Activated CD4-positive, CD25-positive, alpha-beta regulatory T cell treated with anti-CD3 and anti-CD28 coated beads, Interleukin-2, amount 50 U/mL, for 72 hours (primary cell): ENCODE measurements around the gene ETV3L.
A peak's percentile ranks its signal among the peaks of the same experiment; 100 is the strongest.
"Not testable (repeated sequence)": the region's sequence is repeated elsewhere in the genome, so short reads cannot be mapped to it uniquely, and the experiment has no call there.

ENCODE experiments used
- DNase-seq: peaks from one replicate; pipeline ENCODE4 v3.0.0; 2021

ETV3L gene

DNA sequence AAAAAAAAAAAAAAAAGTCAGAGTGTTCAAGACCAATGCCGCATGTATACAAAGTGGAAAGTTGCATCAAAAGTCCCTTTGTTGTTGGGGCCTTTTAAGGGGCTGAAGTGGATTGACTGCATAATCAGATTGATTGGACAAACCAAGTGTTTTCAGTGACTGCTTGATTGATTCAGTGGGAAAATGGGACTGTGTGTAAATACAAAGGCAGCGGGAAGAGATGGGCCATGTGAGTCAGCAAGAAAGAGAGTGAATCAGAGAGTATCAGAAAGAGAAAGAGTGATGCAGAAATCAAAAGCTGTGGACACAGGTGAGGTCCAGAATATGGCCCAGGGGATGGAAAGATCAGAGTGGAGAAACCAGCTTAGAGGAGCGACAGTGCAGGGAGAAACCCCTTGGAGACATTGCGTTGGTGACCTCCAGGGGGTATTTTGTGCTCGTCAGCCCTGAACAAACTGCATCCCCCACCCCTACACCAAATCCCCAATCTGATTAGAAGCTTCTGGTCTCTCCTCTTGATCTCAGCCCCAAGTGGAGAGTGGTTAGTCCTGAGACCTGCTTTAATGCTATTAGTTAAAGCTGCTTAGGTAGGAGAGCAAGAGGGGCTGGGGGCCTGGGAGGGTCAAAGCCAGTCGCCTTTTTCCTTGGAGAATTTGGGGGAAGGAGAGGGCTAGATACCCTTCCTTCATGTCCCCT is 5.1 kb upstream of the ETV3L start:
- no peak for DNase-seq

DNA sequence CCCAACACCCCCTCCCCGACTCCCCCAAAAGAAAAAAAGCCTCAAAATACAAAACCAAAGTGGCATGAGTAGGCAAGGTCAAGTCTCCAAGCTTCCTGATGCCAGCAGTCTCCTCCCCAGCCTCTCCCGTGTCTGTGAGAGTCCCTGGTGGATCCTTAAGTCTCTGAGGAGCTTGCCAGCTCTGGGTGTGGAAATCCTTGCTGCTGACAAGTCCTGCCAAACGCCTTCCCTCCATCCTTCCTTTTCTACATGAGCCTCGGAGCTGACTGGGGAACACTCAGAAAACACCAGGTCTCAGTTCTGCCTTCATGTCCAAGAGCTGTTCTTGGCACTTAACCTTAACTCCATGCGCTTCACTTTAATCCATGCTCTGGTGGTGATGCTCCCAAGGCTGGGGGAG is 3.7 kb upstream of the ETV3L start:
- DNase-seq, result no peak

DNA sequence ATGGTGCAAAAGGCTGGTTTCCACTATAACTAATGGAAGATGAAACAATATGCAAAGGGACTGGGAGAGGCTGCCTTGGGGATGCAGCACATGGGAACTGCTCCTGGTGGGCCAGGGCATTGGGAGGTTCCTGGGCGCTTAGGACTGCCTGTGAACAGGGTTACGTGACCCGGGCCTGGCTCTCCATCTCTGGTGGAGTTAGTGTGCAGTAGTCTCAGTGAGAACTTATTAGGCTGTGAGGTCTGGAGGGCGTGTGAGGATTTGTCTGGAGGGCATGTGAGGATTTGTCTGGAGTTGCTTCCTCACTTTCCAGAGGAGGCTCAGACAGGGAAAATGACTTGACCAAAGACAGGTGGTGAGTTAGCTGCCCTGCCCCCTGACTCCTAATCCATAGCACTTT is 1.5 kb upstream of the ETV3L start:
- DNase-seq, result no peak

DNA sequence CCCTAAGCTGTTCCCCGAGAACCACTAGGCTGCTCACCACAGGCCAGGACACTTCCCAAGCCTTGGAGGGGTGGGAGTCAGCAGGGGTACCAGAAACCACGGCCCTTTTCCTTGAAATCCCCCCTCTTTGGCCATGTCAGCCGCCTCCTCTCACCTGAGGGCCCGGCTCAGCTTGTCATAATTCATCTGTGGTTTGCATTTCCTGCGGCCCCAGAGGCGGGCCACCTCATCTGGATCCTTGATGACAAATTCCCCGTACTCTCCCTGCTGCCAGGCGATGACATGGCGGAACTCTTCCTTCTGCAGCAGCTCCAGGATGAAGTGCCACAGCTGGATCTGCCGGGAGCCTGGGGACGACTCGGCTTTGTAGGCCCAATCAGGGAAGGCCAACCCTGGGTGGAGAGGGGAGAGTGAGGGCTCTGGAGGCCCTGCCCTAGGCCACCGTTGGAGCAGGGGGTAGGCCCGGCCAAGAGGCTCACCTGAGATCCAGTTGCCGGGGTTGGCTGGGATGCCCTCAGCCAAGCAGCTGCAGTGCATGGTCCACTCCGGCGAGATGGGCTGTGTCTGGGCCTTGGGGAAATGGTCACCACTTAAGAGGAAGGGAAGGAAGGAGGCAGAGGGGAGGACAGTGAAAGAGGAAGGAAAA is 498 bp downstream of the ETV3L start:
- DNase-seq, result not testable (repeated sequence)

DNA sequence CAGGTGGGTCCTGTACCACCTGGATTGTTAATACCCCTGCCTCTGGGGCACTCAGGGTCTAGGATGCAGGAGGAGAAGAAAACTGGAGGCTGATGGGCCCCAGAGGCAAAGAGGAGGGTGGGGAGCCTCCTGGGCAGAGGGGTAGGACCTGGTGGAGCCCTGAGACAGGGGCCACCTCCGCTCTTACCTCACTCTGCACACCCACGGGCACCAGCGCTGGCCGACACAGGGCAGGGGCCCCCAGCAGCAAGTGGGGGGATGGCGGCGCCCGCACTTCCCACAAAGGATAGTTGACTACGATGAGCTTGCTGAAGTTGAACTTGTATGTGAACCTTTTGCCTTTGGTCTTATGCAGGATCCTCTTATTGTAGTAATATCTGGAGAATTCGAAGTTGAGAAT is 1.1 kb downstream of the ETV3L start:
- DNase-seq, result no peak

DNA sequence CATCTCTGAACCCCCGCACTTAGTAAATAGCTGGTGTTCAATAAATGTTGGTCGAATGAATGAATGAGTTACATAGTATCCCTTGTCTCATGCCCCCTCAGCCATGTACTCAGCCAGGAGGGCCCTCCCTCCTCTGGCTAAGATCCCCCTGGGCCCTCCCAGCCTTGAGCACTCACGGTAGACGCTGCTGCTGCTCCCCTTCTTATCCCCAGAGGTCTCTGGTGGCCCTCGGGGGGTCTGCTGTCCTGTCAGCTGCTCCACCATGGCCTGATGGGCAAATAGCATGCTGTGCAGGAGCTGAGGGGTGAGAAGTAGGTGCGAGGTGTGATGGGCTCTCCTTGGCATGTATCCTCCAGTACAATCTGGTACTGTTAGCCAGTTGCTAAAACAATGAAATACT is 1.9 kb downstream of the ETV3L start:
- DNase-seq, result no peak

DNA sequence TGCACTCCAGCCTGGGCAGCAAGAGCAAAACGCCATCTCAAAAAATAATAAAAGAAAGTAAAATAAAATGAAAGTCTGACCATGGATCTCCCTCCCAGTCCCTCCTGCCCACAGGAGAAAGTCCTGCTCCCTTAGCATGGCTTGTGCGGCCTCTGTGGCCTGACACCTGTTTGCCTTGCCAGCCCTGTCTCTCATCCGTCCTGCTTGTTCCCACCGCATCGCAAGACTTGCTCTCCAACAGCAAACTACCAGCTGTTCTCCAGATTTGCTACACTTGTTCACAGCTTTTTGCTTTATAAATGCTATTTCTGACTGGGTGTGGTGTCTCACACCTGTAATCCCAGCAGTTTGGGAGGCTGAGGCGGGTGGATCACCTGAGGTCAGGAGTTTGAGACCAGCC is 2.7 kb downstream of the ETV3L start:
- no peak for DNase-seq

DNA sequence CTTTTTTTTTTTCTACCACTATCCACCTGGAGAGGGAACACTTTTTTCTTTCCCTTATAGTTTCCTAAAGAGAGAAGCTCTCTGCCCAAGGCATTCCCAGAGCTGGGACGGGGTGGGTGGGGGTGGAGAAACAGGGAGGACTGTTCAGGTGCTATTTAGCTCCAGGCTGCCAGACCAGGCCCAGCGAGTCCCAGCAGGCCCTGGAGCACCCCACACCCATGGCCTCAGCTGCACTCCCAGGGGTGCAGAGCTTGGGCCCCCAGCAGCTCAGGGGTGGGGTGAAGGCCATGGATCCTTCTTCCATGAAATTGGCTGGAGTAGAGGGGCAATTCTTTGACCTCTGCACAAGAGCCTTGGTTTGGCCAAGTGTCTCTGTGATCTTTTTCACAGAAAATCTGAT is 4.1 kb downstream of the ETV3L start:
- no peak for DNase-seq

DNA sequence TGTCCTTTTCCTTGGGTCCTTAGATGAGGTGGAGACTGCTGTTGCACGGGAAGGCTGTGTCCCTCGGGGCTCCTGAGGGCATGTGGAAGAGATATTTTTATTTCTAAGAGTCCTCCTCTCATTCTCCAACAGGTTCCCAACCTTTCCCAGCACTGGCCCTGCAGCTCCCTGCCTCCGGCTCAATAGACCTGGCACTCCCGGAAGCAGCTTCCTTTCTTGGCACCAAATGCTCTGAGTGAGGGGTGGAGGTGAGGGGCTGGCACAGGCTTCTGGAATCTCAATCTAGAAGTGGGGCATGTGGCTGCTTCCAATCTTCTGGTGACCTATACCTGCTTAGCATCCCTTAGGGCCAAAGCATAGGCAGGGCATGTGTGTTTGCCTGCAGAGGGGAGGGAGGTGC is 4.5 kb downstream of the ETV3L start:
- DNase-seq, result no peak

DNA sequence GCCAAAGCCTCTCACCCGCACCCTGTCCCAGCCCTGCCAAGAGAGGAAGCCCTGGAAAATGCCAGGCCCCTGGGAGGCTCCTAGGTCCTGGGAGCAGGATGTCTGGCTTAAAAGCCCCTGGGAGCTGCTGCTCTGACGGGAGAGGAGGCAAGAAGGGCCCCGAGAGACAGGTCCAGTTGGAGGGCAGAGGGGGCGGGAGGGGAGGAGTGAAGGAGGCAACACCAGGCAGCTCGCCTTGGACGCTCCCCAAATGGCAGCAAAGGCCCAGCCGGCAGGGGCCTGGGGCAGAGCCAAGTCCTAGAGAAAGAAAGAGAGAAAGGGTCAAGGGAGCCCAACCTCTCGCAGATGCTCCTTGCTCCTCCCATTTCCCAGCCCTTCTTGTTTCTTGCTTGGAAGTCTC is 6.8 kb downstream of the ETV3L start:
- DNase-seq, result no peak

DNA sequence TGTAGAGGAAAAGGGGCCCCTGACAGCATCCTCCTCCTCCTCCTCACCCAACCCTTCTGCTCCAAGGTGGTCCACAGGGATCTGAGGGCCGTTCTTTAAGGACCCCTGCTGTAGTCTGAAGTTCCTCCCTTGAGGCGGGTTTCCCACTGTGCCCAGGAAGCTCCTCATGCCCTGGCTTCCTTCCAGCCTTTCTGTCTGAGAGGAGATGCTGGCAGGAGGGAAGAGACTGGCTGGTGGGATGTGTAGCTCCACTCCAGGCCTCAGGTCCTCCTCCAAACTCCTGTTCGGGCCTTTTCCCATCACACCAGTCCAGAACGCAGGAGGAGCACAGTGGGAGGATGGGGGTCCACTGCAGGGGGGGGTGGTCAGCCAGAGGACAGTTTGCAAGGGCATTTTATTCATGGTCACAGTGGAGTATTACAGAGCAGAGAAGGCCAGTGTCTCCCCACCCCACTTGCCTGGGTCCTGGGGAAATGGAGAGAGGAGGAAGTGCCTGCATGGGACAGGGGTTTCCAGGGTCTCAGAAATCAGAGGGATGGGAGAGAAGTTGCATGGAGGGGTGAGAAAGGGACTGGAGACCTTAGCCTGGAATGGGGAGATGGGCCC is 7.8 kb downstream of the ETV3L start:
- DNase-seq, result no peak

DNA sequence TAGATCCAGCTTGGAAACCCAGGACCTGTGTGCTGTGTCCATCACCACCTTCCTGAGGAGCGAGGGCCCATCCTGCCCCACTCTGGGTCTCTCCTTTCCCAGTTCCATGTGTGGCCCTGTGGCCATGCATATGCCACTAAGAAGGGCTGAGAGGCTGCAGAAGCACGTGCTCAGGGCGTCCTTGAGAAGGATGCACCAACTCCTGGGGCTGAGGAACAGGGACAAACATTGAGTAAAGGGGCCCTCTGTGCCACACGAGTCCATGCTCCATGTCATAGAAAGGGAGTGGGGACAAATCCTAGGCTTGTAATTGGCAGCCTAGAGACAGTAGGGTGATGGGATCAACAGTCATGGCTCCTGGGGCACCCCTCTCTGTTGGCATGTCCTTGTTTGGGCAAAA is 8.4 kb downstream of the ETV3L start:
- DNase-seq, result no peak

DNA sequence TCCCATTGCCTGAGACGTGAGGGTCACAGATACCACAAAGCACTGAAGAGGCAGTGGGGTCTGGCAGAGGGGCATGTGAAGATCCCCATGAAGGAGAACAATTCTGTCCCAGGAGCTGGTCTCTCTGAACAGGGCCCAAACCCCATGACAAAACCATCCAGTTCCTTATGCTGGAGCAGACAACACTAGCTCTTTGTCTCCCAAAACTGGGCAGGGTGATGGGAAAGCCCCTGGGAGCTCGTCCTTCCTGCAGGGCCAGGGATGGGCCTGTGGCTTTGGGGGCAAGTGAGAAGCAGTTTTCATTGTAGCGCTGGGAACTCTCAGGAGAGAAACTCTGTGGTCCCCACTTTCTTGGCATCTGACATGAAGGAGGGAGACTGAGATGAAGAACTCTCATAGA is 8.8 kb downstream of the ETV3L start:
- DNase-seq, result no peak

DNA sequence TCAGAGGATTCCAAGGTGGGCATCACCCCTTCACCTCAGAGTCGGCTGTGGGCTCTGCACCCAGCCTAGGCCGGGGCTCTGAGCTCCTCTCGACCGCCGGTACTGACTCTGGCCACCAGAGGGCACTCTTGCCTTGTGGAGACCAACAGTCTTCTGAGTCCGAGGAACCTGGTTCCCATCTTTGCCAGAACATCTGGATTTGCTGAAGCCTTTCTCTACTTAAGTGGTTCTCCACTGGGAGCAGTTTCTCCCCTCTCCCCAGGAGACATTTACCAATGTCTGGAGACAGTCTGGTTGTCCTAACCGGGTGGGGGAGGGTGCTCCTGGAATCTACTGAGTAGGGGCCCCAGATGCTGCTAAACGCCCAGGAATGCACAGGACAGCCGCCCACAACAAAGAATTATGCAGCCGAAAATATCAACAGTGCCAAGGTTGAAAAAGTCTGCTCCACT is 9.4 kb downstream of the ETV3L start:
- peak; percentile 90 for DNase-seq

DNA sequence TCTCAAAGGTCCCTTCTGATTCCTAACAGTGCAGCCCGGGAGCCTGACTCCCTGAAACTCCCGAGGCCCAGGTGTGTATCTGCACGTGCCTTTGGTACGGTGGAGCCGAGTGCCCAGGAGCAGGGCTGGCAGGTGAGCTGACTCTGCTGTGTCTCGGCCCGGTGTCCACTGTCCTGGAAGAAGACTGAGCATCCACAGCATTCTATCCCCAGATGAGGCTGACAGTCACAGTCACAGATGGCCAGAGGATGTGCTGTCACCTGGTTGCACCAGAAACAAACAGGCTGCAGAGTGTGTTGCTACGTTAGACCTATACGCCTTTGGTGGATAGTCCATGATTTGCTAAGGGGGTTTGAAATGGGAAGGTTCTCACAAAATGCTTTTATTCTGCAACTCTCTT is 9.8 kb downstream of the ETV3L start:
- no peak for DNase-seq

DNA sequence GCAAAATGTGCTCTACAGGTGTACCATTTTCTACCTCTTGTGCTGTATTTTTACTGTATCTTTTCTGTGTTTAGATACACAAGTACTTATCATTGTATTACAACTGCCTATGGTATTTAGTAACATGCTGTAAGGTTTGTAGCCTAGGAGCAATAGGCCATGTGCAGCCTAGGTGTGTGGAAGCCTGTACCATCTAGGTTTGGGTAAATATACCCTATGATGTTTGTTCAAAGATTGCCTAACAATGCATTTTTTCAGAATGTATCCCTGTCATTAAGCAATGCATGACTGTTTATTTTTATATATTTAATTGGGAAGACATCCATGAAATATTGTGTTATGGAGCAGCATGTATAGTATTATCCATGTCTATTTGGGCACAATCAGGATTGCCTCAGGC is 11.0 kb downstream of the ETV3L start:
- no peak for DNase-seq

DNA sequence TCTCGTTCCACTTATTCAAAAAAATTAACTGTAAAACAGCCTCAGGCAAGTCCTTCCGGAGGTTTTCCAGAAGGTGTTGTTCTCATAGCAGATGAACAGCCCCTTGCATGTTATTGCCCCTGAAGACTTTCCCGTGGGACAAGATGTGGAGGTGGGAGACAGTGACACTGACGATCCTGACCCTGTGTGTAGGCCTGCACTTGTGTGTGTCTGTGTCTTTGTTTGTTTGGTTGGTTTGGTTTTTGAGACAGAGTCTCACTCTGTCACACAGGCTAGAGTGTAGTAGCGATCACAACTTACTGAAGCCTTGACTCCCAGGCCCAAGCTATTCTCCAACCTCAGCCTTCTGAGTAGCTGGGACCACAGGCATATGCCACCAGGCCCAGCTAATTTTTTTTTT is 12.6 kb downstream of the ETV3L start:
- no peak for DNase-seq

DNA sequence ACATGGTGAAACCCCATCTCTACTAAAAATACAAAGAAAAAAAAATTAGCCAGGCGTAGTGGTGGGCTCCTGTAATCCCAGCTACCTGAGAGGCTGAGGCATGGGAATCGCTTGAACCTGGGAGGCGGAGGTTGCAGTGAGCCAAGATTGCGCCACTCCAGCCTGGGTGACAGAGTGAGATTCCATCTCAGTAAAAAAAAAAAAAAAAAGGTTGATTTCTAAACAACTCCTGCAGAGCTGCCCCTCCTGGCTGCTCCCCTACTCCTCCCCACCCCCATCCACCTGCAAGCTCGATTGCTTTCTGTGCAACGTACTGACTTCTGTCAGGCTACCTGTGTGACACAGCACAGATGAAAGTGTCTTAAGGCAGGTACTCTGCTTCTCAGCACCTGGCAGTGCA is 13.3 kb downstream of the ETV3L start:
- no peak for DNase-seq

DNA sequence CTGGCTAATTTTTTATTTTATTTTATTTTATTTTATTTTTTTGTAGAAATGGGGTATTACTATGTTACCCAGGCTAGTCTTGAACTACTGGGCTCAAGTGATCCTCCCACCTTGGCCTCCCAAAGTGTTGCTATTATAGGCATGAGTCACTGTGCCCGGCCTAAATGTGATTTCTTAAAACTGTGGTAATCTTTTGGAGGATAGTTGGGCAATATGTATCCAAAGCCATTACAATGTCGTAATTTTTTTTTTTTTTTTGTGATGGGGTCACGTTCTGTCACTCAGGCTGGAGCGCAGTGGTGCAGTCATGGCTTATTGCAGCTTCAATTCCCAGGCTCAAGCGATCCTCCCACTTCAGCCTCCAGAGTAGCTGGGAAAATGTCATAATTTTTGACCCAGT is 14.2 kb downstream of the ETV3L start:
- DNase-seq, result no peak

DNA sequence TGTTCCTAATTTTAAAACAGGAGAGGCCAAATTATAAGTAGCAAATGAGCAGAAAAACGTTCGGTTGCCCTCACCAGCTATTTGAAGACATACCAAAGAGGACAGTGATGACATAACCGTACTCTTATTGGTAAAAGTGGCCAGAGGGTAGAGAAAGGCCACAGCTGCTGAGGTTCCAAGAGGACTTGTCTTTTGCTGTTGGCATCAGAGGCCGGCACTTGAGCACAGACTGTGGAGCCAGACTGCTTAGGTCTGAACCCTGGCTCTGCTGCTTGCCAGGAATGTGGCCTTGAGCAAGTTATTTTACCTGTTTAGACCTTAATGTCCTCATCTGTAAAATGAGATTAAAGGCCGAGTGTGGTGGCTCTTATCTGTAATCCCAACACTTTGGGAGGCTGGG is 14.9 kb downstream of the ETV3L start:
- no peak for DNase-seq

DNA sequence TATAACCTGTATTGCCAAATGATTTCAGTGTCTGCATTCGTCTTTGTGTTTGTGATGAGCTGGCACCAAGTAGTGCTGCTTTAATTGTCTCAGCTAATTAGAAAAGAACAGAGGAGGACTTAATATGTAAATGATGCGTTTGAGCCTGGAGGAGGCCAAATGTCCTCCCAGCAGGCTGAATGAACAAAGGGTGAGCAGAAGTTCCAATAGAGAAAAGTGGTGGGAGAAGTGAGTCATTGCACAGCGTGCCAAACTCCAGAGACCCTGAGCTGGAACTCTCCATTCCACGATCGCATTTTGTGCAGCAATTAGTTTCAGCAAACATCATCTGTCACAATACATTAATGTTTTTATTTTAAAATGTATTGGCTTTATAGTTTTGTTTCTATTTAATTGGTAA is 17.9 kb downstream of the ETV3L start:
- DNase-seq, result no peak

DNA sequence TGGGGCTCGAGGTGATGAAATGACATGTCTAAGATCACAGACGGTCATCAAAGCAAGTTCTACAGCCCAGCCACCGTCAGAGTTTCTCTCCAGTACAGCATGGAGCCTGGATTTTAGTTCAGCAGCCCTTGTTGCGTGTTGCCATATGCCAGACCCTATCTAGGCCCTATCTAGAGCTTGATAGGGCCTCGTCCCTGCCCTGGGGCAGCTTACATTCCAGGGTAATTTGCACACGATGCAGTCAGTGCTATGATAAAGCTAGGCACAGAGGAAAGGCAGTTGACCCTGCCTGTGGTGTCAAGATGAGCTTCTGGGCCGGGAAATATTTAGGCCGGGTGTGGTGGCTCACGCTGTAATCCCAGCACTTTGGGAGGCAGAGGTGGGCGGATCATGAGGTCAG is 18.9 kb downstream of the ETV3L start:
- DNase-seq, result no peak

DNA sequence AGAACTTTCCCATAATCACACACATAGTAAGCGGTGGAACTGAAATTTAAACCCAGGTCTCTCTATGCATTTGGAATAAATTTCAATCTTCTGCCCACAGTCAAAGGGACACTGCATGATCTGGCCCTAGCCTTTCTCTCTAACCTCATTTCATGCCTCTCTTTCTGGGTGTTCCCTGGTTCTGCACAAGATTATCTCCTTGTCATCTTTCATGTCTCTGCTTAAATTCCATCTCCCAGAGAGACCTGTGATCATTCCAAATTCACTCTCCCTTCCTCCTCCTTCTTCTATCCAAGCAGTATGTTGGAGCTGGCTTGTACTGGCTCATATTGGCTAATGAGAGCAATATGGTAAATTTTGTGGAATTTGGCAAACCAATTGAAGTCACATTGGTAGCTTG is 22.2 kb downstream of the ETV3L start:
- DNase-seq, result no peak

DNA sequence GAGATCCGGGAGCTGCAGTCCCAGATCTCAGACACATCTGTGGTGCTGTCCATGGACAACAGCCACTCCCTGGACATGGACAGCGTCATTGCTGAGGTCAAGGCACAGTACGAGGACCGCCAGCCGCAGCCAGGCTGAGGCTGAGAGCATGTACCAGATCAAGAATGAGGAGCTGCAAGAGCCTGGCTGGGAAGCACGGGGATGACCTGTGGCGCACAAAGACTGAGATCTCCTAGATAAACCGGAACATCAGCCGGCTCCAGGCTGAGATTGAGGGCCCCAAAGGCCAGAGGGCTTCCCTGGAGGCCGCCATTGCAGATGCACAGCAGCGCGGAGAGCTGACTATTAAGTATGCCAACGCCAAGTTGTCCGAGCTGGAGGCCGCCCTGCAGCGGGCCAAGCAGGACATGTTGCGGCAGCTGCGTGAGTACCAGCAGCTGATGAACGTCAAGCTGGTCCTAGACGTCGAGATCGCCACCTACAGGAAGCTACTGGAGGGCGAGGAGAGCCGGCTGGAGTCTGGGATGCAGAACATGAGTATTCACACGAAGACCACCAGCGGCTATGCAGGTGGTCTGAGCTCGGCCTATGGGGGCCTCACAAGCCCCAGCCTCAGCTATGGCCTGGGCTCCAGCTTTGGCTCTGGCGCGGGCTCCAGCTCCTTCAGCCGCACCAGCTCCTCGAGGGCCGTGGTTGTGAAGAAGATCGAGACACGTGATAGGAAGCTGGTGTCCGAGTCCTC is 25.5 kb downstream of the ETV3L start:
- DNase-seq, result no peak
